ENCODE measurements around the gene RBFOX1. TPM values are rescaled to one million over a fixed set of nuclear protein-coding genes. Genes with fewer than 3 reads are reported as not detected.

RBFOX1 gene
- total and polyA plus RNA-seq, 2 donors from 2014 or later = 0.24 to 0.66 TPM

- DNase-seq (no peak), FAIRE-seq (no peak)
- intact Hi-C loops (cut with DNase I) = no loop called here
- Histone ChIP-seq H3K27ac (ENCODE audit: low read depth in 2 of 2, low read length in 2 of 2) (no peak overlapping the region), H3K36me3 (ENCODE audit: control insufficient read depth in 2 of 3, insufficient read depth in 3 of 3, low read length in 3 of 3) (no peaks in the 10 kb centered on the region), H3K4me1 (ENCODE audit: control insufficient read depth in 2 of 3, insufficient read depth in 2 of 3, low read depth in 1 of 3, low read length in 3 of 3) (no peaks in the 10 kb centered on the region), H3K9me3 (ENCODE audit: control insufficient read depth in 2 of 3, insufficient read depth in 1 of 3, low read length in 3 of 3) (no peaks in the 10 kb centered on the region), H3K4me3 (ENCODE audit: low read length in 3 of 3) (no peak overlapping the region), H3K9ac (ENCODE audit: low read length in 3 of 3) (no peak overlapping the region), H3K27me3 (ENCODE audit: control insufficient read depth, insufficient read depth, low read length) (no peaks in the 10 kb centered on the region)
- no peak for TF ChIP-seq CTCF (IDR thresholded peaks at IDR 0.05; ENCODE audit: borderline replicate concordance, extremely low read depth, insufficient read depth)
Measured at GRCh38 chr16:7503666-7504065, 171.0 kb downstream of the RBFOX1 start.

- no peaks in the 10 kb centered on the region for H3K9me3 ChIP-seq (ENCODE audit: control insufficient read depth in 2 of 3, insufficient read depth in 1 of 3, low read length in 3 of 3)
- H3K27ac ChIP-seq (ENCODE audit: low read depth in 2 of 2, low read length in 2 of 2) = no peak overlapping the region
- no peak overlapping the region for H3K9ac ChIP-seq (ENCODE audit: low read length in 3 of 3)
- no peak for FAIRE-seq
- no peak for TF ChIP-seq CTCF (IDR thresholded peaks at IDR 0.05; ENCODE audit: borderline replicate concordance, extremely low read depth, insufficient read depth)
- H3K4me1 ChIP-seq (ENCODE audit: control insufficient read depth in 2 of 3, insufficient read depth in 2 of 3, low read depth in 1 of 3, low read length in 3 of 3) = no peaks in the 10 kb centered on the region
- H3K36me3 ChIP-seq (ENCODE audit: control insufficient read depth in 2 of 3, insufficient read depth in 3 of 3, low read length in 3 of 3) = no peaks in the 10 kb centered on the region
- DNase-seq = no peak
- no peak overlapping the region for H3K4me3 ChIP-seq (ENCODE audit: low read length in 3 of 3)
- H3K27me3 ChIP-seq (ENCODE audit: control insufficient read depth, insufficient read depth, low read length) = no peaks in the 10 kb centered on the region
- intact Hi-C loops (cut with DNase I) = no loop called here
Measured at GRCh38 chr16:7504844-7505243, 172.2 kb downstream of the RBFOX1 start.

GRCh38 chr16:7505495-7505894 lies 172.8 kb downstream of the RBFOX1 start:
- H3K27me3 ChIP-seq (ENCODE audit: control insufficient read depth, insufficient read depth, low read length) = no peaks in the 10 kb centered on the region
- H3K27ac ChIP-seq (ENCODE audit: low read depth in 2 of 2, low read length in 2 of 2) = no peak overlapping the region
- intact Hi-C loops (cut with DNase I) = no loop called here
- no peak for FAIRE-seq
- H3K9ac ChIP-seq (ENCODE audit: low read length in 3 of 3) = no peak overlapping the region
- no peaks in the 10 kb centered on the region for H3K36me3 ChIP-seq (ENCODE audit: control insufficient read depth in 2 of 3, insufficient read depth in 3 of 3, low read length in 3 of 3)
- peak in 2 of 5 donors; percentile 5 to 9 for DNase-seq
- H3K4me3 ChIP-seq (ENCODE audit: low read length in 3 of 3) = no peak overlapping the region
- no peaks in the 10 kb centered on the region for H3K4me1 ChIP-seq (ENCODE audit: control insufficient read depth in 2 of 3, insufficient read depth in 2 of 3, low read depth in 1 of 3, low read length in 3 of 3)
- H3K9me3 ChIP-seq (ENCODE audit: control insufficient read depth in 2 of 3, insufficient read depth in 1 of 3, low read length in 3 of 3) = no peaks in the 10 kb centered on the region
- no peak for TF ChIP-seq CTCF (IDR thresholded peaks at IDR 0.05; ENCODE audit: borderline replicate concordance, extremely low read depth, insufficient read depth)

GRCh38 chr16:7506363-7506762 lies 173.7 kb downstream of the RBFOX1 start:
- H3K27me3 ChIP-seq (ENCODE audit: control insufficient read depth, insufficient read depth, low read length) = no peaks in the 10 kb centered on the region
- H3K4me1 ChIP-seq (ENCODE audit: control insufficient read depth in 2 of 3, insufficient read depth in 2 of 3, low read depth in 1 of 3, low read length in 3 of 3) = no peaks in the 10 kb centered on the region
- FAIRE-seq (no peak), DNase-seq (no peak)
- no peaks in the 10 kb centered on the region for H3K9me3 ChIP-seq (ENCODE audit: control insufficient read depth in 2 of 3, insufficient read depth in 1 of 3, low read length in 3 of 3)
- H3K4me3 ChIP-seq (ENCODE audit: low read length in 3 of 3) = no peak overlapping the region
- H3K36me3 ChIP-seq (ENCODE audit: control insufficient read depth in 2 of 3, insufficient read depth in 3 of 3, low read length in 3 of 3) = no peaks in the 10 kb centered on the region
- no peak overlapping the region for H3K27ac ChIP-seq (ENCODE audit: low read depth in 2 of 2, low read length in 2 of 2)
- no peak for TF ChIP-seq CTCF (IDR thresholded peaks at IDR 0.05; ENCODE audit: borderline replicate concordance, extremely low read depth, insufficient read depth)
- H3K9ac ChIP-seq (ENCODE audit: low read length in 3 of 3) = no peak overlapping the region
- intact Hi-C loops (cut with DNase I) = no loop called here
